Fibroblast of skin of left biceps (primary cell): ENCODE measurements around the gene SUPT4H1.
"Not testable (repeated sequence)": the region's sequence is repeated elsewhere in the genome, so short reads cannot be mapped to it uniquely, and the experiment has no call there.

ENCODE experiments used
- DNase-seq, 2 experiments: peaks; one replicate each; pipeline ENCODE4 v3.0.0-alpha.2; 2013; ENCODE audit warnings: low read depth in 2 of 2

Gene SUPT4H1

GRCh38 chr17:58341136-58341860 lies 10.7 kb downstream of the SUPT4H1 start:
- not testable (repeated sequence) for DNase-seq

- no peak for DNase-seq
Observed at GRCh38 chr17:58340405-58340876, 11.6 kb downstream of the SUPT4H1 start.

GRCh38 chr17:58339755-58340404 lies 12.1 kb downstream of the SUPT4H1 start:
- no peak for DNase-seq

- peak; percentile 80 to 84 for DNase-seq
Observed at GRCh38 chr17:58338841-58339754, 12.9 kb downstream of the SUPT4H1 start.

- DNase-seq = no peak
Observed at GRCh38 chr17:58338454-58338840, 13.6 kb downstream of the SUPT4H1 start.

- DNase-seq = peak; percentile 94 to 95
Observed at GRCh38 chr17:58337600-58338453, 14.2 kb downstream of the SUPT4H1 start.

GRCh38 chr17:58337210-58337599 lies 14.8 kb downstream of the SUPT4H1 start:
- DNase-seq = no peak

GRCh38 chr17:58336456-58337209 lies 15.4 kb downstream of the SUPT4H1 start:
- no peak for DNase-seq

GRCh38 chr17:58335779-58336455 lies 16.1 kb downstream of the SUPT4H1 start:
- DNase-seq = no peak

GRCh38 chr17:58335061-58335731 lies 16.8 kb downstream of the SUPT4H1 start:
- DNase-seq = no peak

- no peak for DNase-seq
Observed at GRCh38 chr17:58334661-58335060, 17.3 kb downstream of the SUPT4H1 start.

- DNase-seq = no peak
Observed at GRCh38 chr17:58334256-58334655, 17.7 kb downstream of the SUPT4H1 start.

GRCh38 chr17:58333736-58334207 lies 18.2 kb downstream of the SUPT4H1 start:
- DNase-seq = no peak

GRCh38 chr17:58332778-58333735 lies 18.9 kb downstream of the SUPT4H1 start:
- DNase-seq = no peak

- DNase-seq = no peak
Observed at GRCh38 chr17:58331815-58332777, 19.9 kb downstream of the SUPT4H1 start.

GRCh38 chr17:58330997-58331814 lies 20.8 kb downstream of the SUPT4H1 start:
- no peak for DNase-seq
